ENCODE results near the gene DCLK1.

Gene DCLK1

GRCh38 chr13:35945368-35945767 is 185.8 kb downstream of the DCLK1 start:
- DNase-seq (ENCODE audit: low read depth), result no peak

- no peak for DNase-seq (ENCODE audit: low read depth)
These were observed 189.8 kb downstream of the DCLK1 start for GRCh38 chr13:35941374-35941773.

GRCh38 chr13:35940734-35941133 is 190.4 kb downstream of the DCLK1 start:
- DNase-seq (ENCODE audit: low read depth), result no peak

- no peak for DNase-seq (ENCODE audit: low read depth)
These were observed 194.8 kb downstream of the DCLK1 start for GRCh38 chr13:35936246-35936978.

- DNase-seq (ENCODE audit: low read depth), result no peak
These were observed 200.2 kb downstream of the DCLK1 start for GRCh38 chr13:35930665-35931631.

- no peak for DNase-seq (ENCODE audit: low read depth)
These were observed 203.6 kb downstream of the DCLK1 start for GRCh38 chr13:35927567-35928021.

GRCh38 chr13:35926859-35927530 is 204.2 kb downstream of the DCLK1 start:
- DNase-seq (ENCODE audit: low read depth), result no peak

GRCh38 chr13:35925669-35926068 is 205.5 kb downstream of the DCLK1 start:
- DNase-seq (ENCODE audit: low read depth), result no peak

GRCh38 chr13:35923347-35923746 is 207.8 kb downstream of the DCLK1 start:
- no peak for DNase-seq (ENCODE audit: low read depth)

- DNase-seq (ENCODE audit: low read depth), result no peak
These were observed 210.4 kb downstream of the DCLK1 start for GRCh38 chr13:35920816-35921215.

GRCh38 chr13:35917942-35918645 is 213.1 kb downstream of the DCLK1 start:
- DNase-seq (ENCODE audit: low read depth), result no peak

GRCh38 chr13:35917252-35917941 is 213.8 kb downstream of the DCLK1 start:
- no peak for DNase-seq (ENCODE audit: low read depth)

GRCh38 chr13:35916146-35916545 is 215.0 kb downstream of the DCLK1 start:
- no peak for DNase-seq (ENCODE audit: low read depth)

GRCh38 chr13:35914662-35915061 is 216.5 kb downstream of the DCLK1 start:
- DNase-seq (ENCODE audit: low read depth), result no peak

GRCh38 chr13:35912841-35913240 is 218.3 kb downstream of the DCLK1 start:
- no peak for DNase-seq (ENCODE audit: low read depth)

GRCh38 chr13:35909837-35910540 is 221.2 kb downstream of the DCLK1 start:
- no peak for DNase-seq (ENCODE audit: low read depth)

- no peak for DNase-seq (ENCODE audit: low read depth)
These were observed 222.1 kb downstream of the DCLK1 start for GRCh38 chr13:35909091-35909490.

- DNase-seq (ENCODE audit: low read depth), result no peak
These were observed 223.0 kb downstream of the DCLK1 start for GRCh38 chr13:35908226-35908625.

GRCh38 chr13:35906636-35907035 is 224.5 kb downstream of the DCLK1 start:
- no peak for DNase-seq (ENCODE audit: low read depth)

- DNase-seq (ENCODE audit: low read depth), result no peak
These were observed 228.1 kb downstream of the DCLK1 start for GRCh38 chr13:35903075-35903474.

GRCh38 chr13:35898041-35898440 is 233.1 kb downstream of the DCLK1 start:
- no peak for DNase-seq (ENCODE audit: low read depth)

Data from stimulated activated CD4-positive, alpha-beta T cell treated with anti-CD3 and anti-CD28 coated beads, Interleukin-2, amount 100 ng/mL, for 4 hours (primary cell).